Measurements from ENCODE around the gene STK25. TPM values are rescaled to one million over a fixed set of nuclear protein-coding genes. Genes with fewer than 3 reads are reported as not detected.

Gene STK25
- total and polyA plus RNA-seq, 2 donors (not counting 3 experiments of a cell fraction or from before 2014, with no cell fraction given): 286 to 715 TPM

GRCh38 chr2:241481687-241482086, 26.7 kb downstream of the STK25 start:
- Histone ChIP-seq H3K4me2 (ENCODE audit: insufficient read depth, low read length) (no peak overlapping the region), H3K27me3 (ENCODE audit: control insufficient read depth in 2 of 2, insufficient read depth in 2 of 2, low read length in 2 of 2) (no peaks in the 10 kb centered on the region), H3K9ac (replicated peaks; ENCODE audit: extremely low read depth, insufficient read depth, low read length) (no peak overlapping the region), H3K4me1 (ENCODE audit: control insufficient read depth, extremely low read depth, insufficient read depth, low read length) (no peaks in the 10 kb centered on the region), H3K9me3 (replicated peaks; ENCODE audit: control insufficient read depth, insufficient read depth, low read length) (no peaks in the 10 kb centered on the region), H3K4me3 (replicated peaks in 1 of 3; ENCODE audit: insufficient read depth in 1 of 3, low read depth in 1 of 3, low read length in 3 of 3) (no peak overlapping the region), H2AFZ (ENCODE audit: low read depth, low read length) (no peak overlapping the region), H3K36me3 (ENCODE audit: control insufficient read depth in 2 of 2, extremely low read depth in 1 of 2, insufficient read depth in 2 of 2, low read length in 2 of 2) (no peaks in the 10 kb centered on the region), H3K9me1 (replicated peaks; ENCODE audit: control insufficient read depth, extremely low read depth, insufficient read depth, low read length) (no peaks in the 10 kb centered on the region), H4K20me1 (replicated peaks; ENCODE audit: control insufficient read depth, extremely low read depth, insufficient read depth, low read length) (no peaks in the 10 kb centered on the region), H3K79me2 (ENCODE audit: control insufficient read depth, insufficient read depth, low read length) (no peaks in the 10 kb centered on the region), H3K27ac (ENCODE audit: insufficient read depth, low read depth, low read length) (no peak overlapping the region)
- no TSS peak for BruUV-seq (replicated peaks)
- FAIRE-seq (no peak), DNase-seq (ENCODE audit: low read depth, low spot score) (no peak)
- ChIA-PET CTCF (interaction anchor here (1.2 kb wide), 1 partner anchor 17 kb away, joined by 3 read pairs; no protein-coding TSS in a partner anchor), POLR2A (interaction anchor here (0.7 kb wide), 1 partner anchor 9 kb away, joined by 3 read pairs; no protein-coding TSS in a partner anchor)
- dilution Hi-C loops (cut with MboI; ENCODE audit: extremely low pct_ligation_motif_present, low sequenced_read_pairs) (no loop called here), intact Hi-C loops (cut with micrococcal nuclease) (no loop called here)
- TF ChIP-seq EZH2 (IDR thresholded peaks at IDR 0.05; ENCODE audit: borderline replicate concordance, low read depth, low read length, severe bottlenecking) (no peak), GATA2 (IDR thresholded peaks at IDR 0.05; ENCODE audit: insufficient read depth, insufficient read length, low read depth, low read length) (no peak), JUN (IDR thresholded peaks at IDR 0.05; ENCODE audit: borderline replicate concordance, insufficient read depth, insufficient read length, low read depth) (no peak), FOS (IDR thresholded peaks at IDR 0.05; ENCODE audit: borderline replicate concordance, insufficient read depth, low read length) (no peak), MYC (IDR thresholded peaks at IDR 0.05; ENCODE audit: low read depth, low read length) (no peak), POLR2AphosphoS5 (IDR thresholded peaks at IDR 0.05; ENCODE audit: insufficient read depth, low read depth, low read length) (no peak), POLR2A (IDR thresholded peaks at IDR 0.05; ENCODE audit: low read depth, low read length) (no peak)
- TF ChIP-seq, protein P1, sequence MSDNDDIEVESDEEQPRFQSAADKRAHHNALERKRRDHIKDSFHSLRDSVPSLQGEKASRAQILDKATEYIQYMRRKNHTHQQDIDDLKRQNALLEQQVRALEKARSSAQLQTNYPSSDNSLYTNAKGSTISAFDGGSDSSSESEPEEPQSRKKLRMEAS (IDR thresholded peaks at IDR 0.05; ENCODE audit: insufficient read depth, insufficient read length): no peak
- TF ChIP-seq, protein P2, sequence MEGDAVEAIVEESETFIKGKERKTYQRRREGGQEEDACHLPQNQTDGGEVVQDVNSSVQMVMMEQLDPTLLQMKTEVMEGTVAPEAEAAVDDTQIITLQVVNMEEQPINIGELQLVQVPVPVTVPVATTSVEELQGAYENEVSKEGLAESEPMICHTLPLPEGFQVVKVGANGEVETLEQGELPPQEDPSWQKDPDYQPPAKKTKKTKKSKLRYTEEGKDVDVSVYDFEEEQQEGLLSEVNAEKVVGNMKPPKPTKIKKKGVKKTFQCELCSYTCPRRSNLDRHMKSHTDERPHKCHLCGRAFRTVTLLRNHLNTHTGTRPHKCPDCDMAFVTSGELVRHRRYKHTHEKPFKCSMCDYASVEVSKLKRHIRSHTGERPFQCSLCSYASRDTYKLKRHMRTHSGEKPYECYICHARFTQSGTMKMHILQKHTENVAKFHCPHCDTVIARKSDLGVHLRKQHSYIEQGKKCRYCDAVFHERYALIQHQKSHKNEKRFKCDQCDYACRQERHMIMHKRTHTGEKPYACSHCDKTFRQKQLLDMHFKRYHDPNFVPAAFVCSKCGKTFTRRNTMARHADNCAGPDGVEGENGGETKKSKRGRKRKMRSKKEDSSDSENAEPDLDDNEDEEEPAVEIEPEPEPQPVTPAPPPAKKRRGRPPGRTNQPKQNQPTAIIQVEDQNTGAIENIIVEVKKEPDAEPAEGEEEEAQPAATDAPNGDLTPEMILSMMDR (IDR thresholded peaks at IDR 0.05; ENCODE audit: extremely low read depth in 1 of 2, insufficient read depth in 1 of 2, low read depth in 1 of 2, low read length in 2 of 2): no peak
